Stimulated activated CD8-positive, alpha-beta memory T cell treated with anti-CD3 and anti-CD28 coated beads, Interleukin-4, amount 100 ng/mL, for 1 hour (primary cell): ENCODE results near the gene MLN.

Source experiments
- DNase-seq, 2 donors: peaks; one replicate each; pipeline ENCODE4 v3.0.0-alpha.2; 2020; ENCODE audit warnings: low read depth in 2 of 2, low spot score in 1 of 2

Gene MLN

DNA sequence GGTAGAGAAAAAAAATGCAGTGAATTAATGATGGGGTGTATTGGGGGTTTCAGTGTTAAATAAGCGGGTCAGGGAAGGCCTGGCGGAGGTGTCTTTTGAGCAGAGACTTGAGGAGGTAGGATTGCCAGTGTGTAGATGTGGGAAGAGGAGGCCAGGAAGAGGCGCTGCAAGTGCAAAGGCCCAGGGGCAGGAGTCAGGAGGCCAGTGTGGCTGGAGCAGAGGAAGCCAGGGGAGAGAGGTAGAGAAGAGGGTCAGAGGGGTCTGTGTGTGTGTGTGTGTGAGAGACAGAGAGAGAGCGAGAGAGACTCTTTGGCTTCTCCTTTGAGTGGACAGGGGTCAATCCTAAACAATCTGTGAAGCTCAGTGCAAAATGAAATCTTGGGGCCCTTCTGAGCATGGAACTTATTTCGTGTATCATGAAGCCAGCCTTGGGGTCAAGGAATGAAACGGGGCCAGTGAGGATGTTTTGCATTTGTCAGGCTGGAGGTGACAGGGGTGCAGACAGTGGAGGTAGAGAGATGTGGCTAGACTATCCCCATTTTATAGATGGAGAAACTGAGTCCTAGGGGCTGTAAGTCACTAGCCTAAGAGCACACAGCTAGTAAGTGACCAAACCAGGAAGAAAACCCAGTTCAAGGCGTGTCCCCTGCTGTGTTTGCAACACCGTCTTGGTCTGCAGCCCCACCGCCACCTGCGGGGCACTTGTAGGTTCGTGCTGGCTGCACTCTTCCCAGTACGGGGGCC lies 47.4 kb downstream of the MLN start:
- no peak for DNase-seq

GRCh38 chr6:33755070-33755869 lies 48.5 kb downstream of the MLN start:
- no peak for DNase-seq

- DNase-seq, result no peak
These were observed 49.6 kb downstream of the MLN start for GRCh38 chr6:33754222-33754621.

- DNase-seq, result no peak
These were observed 51.2 kb downstream of the MLN start for GRCh38 chr6:33752646-33753015.

- no peak for DNase-seq
These were observed 51.8 kb downstream of the MLN start for GRCh38 chr6:33751771-33752645.

- DNase-seq, result no peak
These were observed 53.4 kb downstream of the MLN start for GRCh38 chr6:33750244-33750991.

- no peak for DNase-seq
These were observed 54.4 kb downstream of the MLN start for GRCh38 chr6:33749401-33749800.

DNA sequence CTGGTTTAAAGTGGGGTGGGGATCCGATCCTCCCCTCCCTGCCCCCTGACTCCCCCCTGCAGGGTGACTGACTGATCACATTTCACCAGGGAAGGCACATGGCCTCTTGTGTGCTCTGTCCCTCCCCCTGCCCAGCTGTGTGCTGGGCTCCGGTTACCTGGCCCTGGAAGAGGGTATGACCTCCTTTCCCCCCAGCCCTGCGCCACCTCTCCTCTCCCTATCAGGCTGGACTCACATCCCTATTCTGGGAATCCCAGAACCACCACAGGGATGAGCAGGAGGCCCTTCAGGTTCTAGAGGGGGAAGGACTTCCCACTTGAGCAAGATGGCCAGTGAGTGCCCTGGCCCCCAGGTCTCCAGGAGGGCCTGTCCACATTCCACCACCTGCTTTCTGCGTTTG lies 55.0 kb downstream of the MLN start:
- DNase-seq, result no peak

DNA sequence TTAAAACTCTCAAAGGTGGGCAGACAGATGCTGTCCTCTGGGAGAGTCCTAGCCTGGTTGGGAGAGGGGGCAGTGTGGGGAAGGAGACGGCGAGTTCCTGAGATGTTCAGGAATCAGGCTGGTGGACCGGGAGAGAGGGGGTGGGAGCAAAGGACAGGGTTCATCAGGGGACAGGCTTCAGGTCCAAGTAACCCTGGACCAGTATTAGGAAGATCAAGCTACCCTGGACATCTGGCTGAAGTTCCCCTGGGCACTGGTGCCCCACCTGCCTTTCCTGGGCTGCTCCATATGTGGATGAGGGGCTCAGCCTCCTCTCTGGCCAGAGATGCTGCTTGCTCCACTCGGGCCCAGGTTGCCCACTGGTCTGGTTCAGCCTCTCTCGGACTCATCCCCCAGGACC lies 56.0 kb downstream of the MLN start:
- DNase-seq, result no peak

DNA sequence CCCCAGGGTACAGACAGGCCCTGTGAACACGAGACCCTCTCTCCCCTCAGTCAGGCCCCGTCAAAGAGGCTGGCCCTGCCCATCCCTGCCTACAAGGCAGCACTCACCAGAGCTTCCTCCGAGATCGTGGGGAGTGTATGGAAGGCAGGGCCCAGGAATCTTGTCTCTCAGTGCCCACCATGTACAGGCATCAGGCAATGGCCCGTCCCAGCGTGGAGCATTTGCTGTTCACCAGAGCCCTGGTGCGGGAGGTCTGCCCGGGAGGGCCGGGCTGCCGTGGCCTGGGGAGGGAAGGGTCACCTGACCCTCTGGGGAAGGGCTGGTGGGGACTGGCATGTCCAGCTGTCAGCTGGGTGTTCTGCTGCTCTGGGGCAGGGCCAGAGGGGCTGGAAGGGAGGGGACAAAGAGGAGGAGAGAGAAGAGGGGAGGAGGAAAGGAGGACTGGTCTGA lies 57.1 kb downstream of the MLN start, which contains the start of gene IP6K3:
Gene IP6K3 (minus strand): TSS at position 255 of the 450 bp plus-strand sequence. CDS start 11,429 bp downstream, outside the sequence.
- DNase-seq, result no peak

DNA sequence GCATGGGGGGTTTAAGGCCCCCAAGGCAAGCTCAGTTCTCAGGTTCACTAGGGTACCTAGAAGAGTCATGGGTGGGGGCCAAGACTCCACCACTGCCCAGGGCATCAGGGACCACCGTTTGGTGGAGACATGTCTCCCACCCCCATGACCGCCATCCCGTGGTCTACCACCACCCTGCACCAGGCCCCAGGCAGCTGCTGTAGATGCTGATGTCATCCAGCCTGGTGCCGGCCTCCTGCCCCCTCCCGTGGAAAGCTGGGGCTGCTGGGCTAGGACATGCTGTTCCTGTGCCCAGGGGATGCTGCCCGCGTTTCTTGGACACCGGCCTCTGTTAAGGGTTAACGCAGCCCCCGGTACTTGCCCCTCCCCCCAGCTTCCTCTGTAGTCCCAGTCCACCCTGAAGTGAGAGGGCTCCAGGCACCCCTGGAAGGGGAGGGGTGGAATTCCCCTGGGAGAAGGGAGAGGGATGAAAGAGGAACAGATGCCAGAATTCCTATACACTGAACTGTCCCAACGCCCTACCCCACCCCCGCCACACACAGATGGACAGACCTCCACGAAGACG lies 57.7 kb downstream of the MLN start:
- DNase-seq, result no peak

DNA sequence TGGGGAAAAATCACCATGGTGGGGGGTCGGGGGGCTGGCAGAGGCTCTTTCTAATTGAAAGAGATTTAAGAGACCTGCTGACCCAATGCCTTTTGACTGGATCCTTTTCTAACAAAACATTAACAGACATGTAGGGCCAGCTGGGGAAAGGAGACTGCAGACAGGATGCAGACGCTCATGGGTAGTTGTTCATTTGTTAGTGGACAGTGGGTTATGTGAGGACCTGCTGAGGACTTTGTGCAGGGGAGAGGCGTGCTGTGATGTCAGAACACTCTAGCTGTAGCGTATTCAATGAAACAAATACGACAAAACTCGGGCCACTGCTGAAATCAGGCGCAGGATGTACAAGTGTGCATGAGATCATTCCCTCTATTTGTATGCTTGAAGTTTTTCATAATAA lies 58.3 kb downstream of the MLN start:
- DNase-seq, result no peak

DNA sequence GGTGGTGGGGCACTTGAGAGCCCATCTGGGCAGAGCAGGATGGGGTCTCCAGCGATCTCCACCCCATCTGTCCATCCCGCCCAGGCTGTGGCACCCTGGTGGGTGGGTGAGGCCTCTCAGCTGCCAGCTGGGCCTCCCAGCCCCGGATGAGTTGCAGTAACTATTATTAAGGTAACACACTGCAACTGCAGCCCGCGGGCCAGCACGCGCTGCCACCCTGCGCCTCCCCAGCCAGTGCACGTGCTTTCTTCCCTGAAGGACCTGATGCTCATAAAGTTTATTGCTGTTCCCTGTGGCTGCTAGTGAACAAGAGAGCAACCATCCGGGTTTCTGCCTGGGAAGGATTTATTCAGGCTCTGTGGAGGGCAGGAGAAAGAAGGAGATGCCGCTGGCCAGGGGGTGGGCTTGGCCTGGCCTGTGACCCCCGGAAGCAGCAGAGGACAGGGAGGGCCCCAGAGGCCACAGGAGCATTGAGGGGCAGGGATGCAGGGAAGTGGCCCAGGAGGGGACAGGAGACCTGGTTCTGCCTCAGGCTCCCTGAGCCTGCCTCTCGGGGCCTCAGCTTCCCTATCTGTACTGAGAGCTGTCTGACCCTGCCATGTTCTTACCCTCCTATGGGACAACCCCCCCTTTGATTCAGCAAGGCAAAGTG lies 58.8 kb downstream of the MLN start:
- DNase-seq, result no peak
